GM23248 (cell line): Measurements from ENCODE around the gene PREX1. TPM values are rescaled to one million over a fixed set of nuclear protein-coding genes. Genes with fewer than 3 reads are reported as not detected.

Source experiments
- DNase-seq: peaks from one replicate; pipeline ENCODE4 v3.0.0-alpha.2; 2015
- H2AFZ ChIP-seq: fragments of 200-600 bp; sonication (generic); 2 replicates; pipeline ENCODE4 v1.6.1; 2016; ENCODE audit warnings: antibody characterized with exemption
- H3F3A ChIP-seq: fragments of 200-600 bp; sonication (generic); 2 replicates; pipeline ENCODE4 v1.6.1; 2016; ENCODE audit warnings: mild to moderate bottlenecking, antibody characterized with exemption, mixed run types; ENCODE audit not compliant: insufficient read depth
- H3K27ac ChIP-seq: fragments of 200-600 bp; sonication (generic); 2 replicates; pipeline ENCODE4 v1.5.1; 2016; ENCODE audit warnings: mild to moderate bottlenecking
- H3K27me3 ChIP-seq: fragments of 200-600 bp; sonication (generic); replicated peaks from 2 replicates; pipeline ENCODE4 v1.6.1; 2016; ENCODE audit warnings: mild to moderate bottlenecking; ENCODE audit not compliant: insufficient read depth
- H3K36me3 ChIP-seq: fragments of 200-600 bp; sonication (generic); 2 replicates; pipeline ENCODE4 v1.6.1; 2016; ENCODE audit warnings: low read depth, mild to moderate bottlenecking
- H3K4me1 ChIP-seq: fragments of 200-600 bp; sonication (generic); 2 replicates; pipeline ENCODE4 v1.6.1; 2016; ENCODE audit warnings: mild to moderate bottlenecking; ENCODE audit not compliant: insufficient read depth
- H3K4me2 ChIP-seq: fragments of 200-600 bp; sonication (generic); one replicate; pipeline ENCODE4 v1.6.1; 2016; ENCODE audit warnings: mild to moderate bottlenecking; ENCODE audit not compliant: unreplicated experiment
- H3K4me3 ChIP-seq: fragments of 200-600 bp; sonication (generic); 2 replicates; pipeline ENCODE4 v1.5.1; 2016; ENCODE audit warnings: mild to moderate bottlenecking
- H3K79me2 ChIP-seq: fragments of 200-600 bp; sonication (generic); 2 replicates; pipeline ENCODE4 v1.6.1; 2016; ENCODE audit warnings: mild to moderate bottlenecking; ENCODE audit not compliant: insufficient read depth
- H3K9ac ChIP-seq: fragments of 200-600 bp; sonication (generic); 2 replicates; pipeline ENCODE4 v1.6.1; 2016; ENCODE audit warnings: mild to moderate bottlenecking
- H3K9me2 ChIP-seq: fragments of 200-600 bp; sonication (generic); 2 replicates; pipeline ENCODE4 v1.6.1; 2016; ENCODE audit warnings: mixed run types, mild to moderate bottlenecking, moderate library complexity; ENCODE audit not compliant: insufficient read depth
- H3K9me3 ChIP-seq: fragments of 200-600 bp; sonication (generic); one replicate; pipeline ENCODE4 v1.6.1; 2017; ENCODE audit warnings: low read depth
- H4K20me1 ChIP-seq: fragments of 200-600 bp; sonication (generic); 2 replicates; pipeline ENCODE4 v1.6.0; 2016; ENCODE audit not compliant: insufficient read depth
- EZH2 ChIP-seq: fragments of 200-600 bp; sonication (generic); IDR thresholded peaks from 2 replicates; pipeline ENCODE4 v1.6.1; 2018; ENCODE audit warnings: antibody characterized with exemption, mild to moderate bottlenecking; ENCODE audit not compliant: insufficient read depth, poor library complexity, severe bottlenecking
- EZH2phosphoT487 ChIP-seq: fragments of 200-600 bp; sonication (generic); IDR thresholded peaks from 2 replicates; pipeline ENCODE4 v1.6.1; 2018; ENCODE audit warnings: antibody characterized with exemption, moderate library complexity, mild to moderate bottlenecking, low read depth; ENCODE audit not compliant: insufficient read depth
- WGBS, 2 experiments: methylation state at CpG; one replicate each; pipeline ENCODE4 v1.1.6; 2015 to 2017; ENCODE audit warnings: low lambda C conversion rate in 2 of 2, low coverage in 1 of 2; ENCODE audit errors: missing lambda C conversion rate in 2 of 2; 5-methylcytosine and 5-hydroxymethylcytosine counted together
- in situ Hi-C: fragments of 300-500 bp; cut with MboI; formaldehyde crosslinking; loops from 2 replicates; pipeline ENCODE4 v1.15.0; 2020
- polyA plus RNA-seq: library from polyadenylated mRNA; unstranded; fragments of >200 nt; fragmentation: Nextera tagmentation; extraction: Ambion mirVana; gene quantifications from 2 replicates; pipeline ENCODE4 v1.2.1, GENCODE V29; 2016
- total RNA-seq: library from RNA; depleted of rRNA; stranded (reverse); fragments of >200 nt; shearing (Covaris generic); gene quantifications from 2 replicates; pipeline ENCODE4 v1.2.3, GENCODE V29; 2014

Gene PREX1
- total and polyA plus RNA-seq, 2 experiments from 2014 or later: 0.13 to 0.65 TPM

DNA sequence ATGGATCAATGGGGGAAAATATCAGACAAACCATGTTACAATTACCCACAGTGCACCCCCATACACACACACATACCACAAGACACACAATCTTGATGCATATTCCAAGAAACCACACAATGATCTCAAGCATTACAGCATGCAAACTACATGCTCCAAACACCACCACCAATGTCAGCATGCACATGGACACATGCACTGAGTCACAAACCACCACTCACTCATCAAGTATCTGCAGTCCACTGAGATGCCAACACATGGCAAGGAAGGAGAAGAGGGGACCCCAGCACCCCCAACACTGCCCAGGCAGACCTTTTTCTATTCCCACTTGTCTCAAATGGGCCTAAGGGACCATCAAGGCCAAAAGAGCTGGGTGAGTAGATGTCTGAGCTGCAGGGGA, 91.6 kb downstream of the PREX1 start:
- H3K9me3 ChIP-seq: no peaks in the 10 kb centered on the region
- H3K27me3 ChIP-seq: 0 out of 2 replicates have a peak, but pooled peaks cover 5% of the 10 kb centered on the region
- no peak overlapping the region for H2AFZ ChIP-seq
- no peaks in the 10 kb centered on the region for H3F3A ChIP-seq
- H3K27ac ChIP-seq: no peak overlapping the region
- no peak overlapping the region for H3K4me3 ChIP-seq
- H3K9ac ChIP-seq: no peak overlapping the region
- H3K4me2 ChIP-seq: no peak overlapping the region
- TF ChIP-seq EZH2phosphoT487 (no peak), EZH2 (no peak)
- H3K9me2 ChIP-seq: no peaks in the 10 kb centered on the region
- no peaks in the 10 kb centered on the region for H3K36me3 ChIP-seq
- H4K20me1 ChIP-seq: no peaks in the 10 kb centered on the region
- H3K79me2 ChIP-seq: no peaks in the 10 kb centered on the region
- H3K4me1 ChIP-seq: no peaks in the 10 kb centered on the region
- in situ Hi-C loops: no loop called here
- DNase-seq: peak; percentile 19

DNA sequence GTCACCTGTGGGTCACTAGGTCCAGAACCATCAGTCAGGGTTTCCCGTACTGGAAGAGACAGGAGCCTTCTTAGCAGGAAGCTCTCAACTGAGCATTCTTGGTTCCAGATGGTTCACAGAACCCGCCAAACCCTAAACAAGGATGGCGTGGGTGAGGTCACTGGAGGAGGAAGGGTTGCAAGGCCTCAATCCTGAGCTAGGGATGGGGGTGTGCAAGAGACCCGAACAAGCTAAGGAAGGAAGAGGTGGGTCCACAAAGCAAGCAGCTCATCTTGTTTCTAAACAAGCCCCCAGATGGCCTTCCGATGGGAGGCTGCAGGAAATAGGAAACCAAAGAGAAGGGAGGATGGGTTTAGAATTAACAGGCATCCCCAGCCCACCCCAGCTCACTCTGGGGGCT, 92.7 kb downstream of the PREX1 start:
- Histone ChIP-seq H3K27ac (no peak overlapping the region), H3F3A (no peaks in the 10 kb centered on the region), H3K4me3 (no peak overlapping the region), H3K9me3 (no peaks in the 10 kb centered on the region), H3K4me2 (no peak overlapping the region), H4K20me1 (no peaks in the 10 kb centered on the region), H2AFZ (no peak overlapping the region), H3K27me3 (0 out of 2 replicates have a peak, but pooled peaks cover 5% of the 10 kb centered on the region), H3K36me3 (no peaks in the 10 kb centered on the region), H3K9me2 (no peaks in the 10 kb centered on the region), H3K79me2 (no peaks in the 10 kb centered on the region), H3K9ac (no peak overlapping the region), H3K4me1 (no peaks in the 10 kb centered on the region)
- DNase-seq: no peak
- WGBS, 2 experiments: 80 to 89% methylated on average over 5 of the region's 5 CpGs
- no peak for TF ChIP-seq EZH2
- TF ChIP-seq EZH2phosphoT487: no peak
- in situ Hi-C loops: no loop called here

DNA sequence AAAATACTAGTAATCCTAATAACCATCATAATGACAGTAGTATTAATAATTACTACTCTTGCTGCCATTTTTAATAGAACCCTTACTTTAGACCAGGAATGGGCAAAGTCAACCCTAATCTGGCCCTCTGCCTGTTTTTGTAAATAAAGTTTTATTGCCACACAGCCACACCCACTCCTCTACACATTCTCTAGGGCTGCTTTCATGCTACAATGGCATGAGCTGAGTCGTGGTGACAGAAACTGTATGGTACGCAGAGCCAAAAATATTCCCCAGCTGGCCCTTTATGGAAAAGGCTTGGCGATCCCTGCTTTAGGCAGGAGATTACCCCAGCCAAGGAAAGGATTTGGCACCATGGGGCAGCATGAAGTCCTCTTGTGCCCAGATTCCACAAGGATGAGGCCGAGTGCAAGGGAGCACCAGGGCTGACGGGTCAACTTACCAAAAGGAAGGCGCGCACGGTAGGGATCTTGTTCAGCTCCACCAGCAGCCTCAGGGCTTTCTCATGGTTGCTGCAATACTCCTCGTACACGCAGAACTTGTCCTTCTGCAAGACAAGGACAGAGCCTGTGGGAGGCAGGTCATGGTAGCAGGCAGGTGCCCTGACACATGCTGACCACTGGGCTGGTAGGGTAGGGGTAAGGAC, 93.6 kb downstream of the PREX1 start:
- H4K20me1 ChIP-seq: no peaks in the 10 kb centered on the region
- H2AFZ ChIP-seq: no peak overlapping the region
- in situ Hi-C loops: no loop called here
- no peak for TF ChIP-seq EZH2phosphoT487
- no peak for TF ChIP-seq EZH2
- 90 to 92% methylated on average over 10 of the region's 10 CpGs for WGBS, 2 experiments
- no peak overlapping the region for H3K9ac ChIP-seq
- H3K79me2 ChIP-seq: no peaks in the 10 kb centered on the region
- no peaks in the 10 kb centered on the region for H3K4me1 ChIP-seq
- H3K27me3 ChIP-seq: 0 out of 2 replicates have a peak, but pooled peaks cover 3% of the 10 kb centered on the region
- H3K4me3 ChIP-seq: no peak overlapping the region
- no peaks in the 10 kb centered on the region for H3K36me3 ChIP-seq
- H3F3A ChIP-seq: no peaks in the 10 kb centered on the region
- H3K27ac ChIP-seq: no peak overlapping the region
- no peak for DNase-seq
- H3K4me2 ChIP-seq: no peak overlapping the region
- H3K9me3 ChIP-seq: no peaks in the 10 kb centered on the region
- H3K9me2 ChIP-seq: no peaks in the 10 kb centered on the region

DNA sequence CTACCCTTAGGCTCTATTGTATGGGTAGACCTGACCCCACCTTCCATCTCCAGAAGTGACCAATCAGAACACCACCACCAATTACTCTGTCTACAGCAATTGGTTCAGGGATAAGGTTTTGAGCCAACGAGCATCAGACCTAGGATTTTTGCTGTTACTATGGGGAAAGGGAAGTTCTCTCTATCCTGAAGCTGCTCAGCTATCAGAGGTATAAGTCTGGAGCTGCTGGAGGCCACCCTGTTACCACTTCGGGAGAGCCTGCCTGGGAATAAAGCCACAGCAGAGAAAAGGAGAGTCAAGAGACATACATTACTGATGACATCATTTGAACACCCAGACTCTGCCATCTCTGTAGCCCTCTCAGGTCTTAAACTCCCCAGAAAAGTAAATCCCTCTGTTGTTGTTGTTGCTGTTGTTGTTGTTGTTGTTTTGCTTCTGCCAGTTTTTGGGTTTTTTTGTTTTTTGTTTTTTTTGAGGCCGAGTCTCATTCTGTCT, 94.5 kb downstream of the PREX1 start:
- in situ Hi-C loops: no loop called here
- H3K27me3 ChIP-seq: no peaks in the 10 kb centered on the region
- H3K9me3 ChIP-seq: no peaks in the 10 kb centered on the region
- H2AFZ ChIP-seq: no peak overlapping the region
- TF ChIP-seq EZH2 (no peak), EZH2phosphoT487 (no peak)
- DNase-seq: peak; percentile 19
- no peaks in the 10 kb centered on the region for H3K36me3 ChIP-seq
- WGBS, 2 experiments: 32 to 72% methylated on average over 2 to 3 of the region's 3 CpGs
- no peak overlapping the region for H3K27ac ChIP-seq
- H4K20me1 ChIP-seq: no peaks in the 10 kb centered on the region
- no peak overlapping the region for H3K4me2 ChIP-seq
- H3K4me3 ChIP-seq: no peak overlapping the region
- H3K9ac ChIP-seq: no peak overlapping the region
- no peaks in the 10 kb centered on the region for H3K9me2 ChIP-seq
- no peaks in the 10 kb centered on the region for H3K79me2 ChIP-seq
- H3F3A ChIP-seq: no peaks in the 10 kb centered on the region
- no peaks in the 10 kb centered on the region for H3K4me1 ChIP-seq
